H1 (cell line): Measurements from ENCODE around the gene RNF224. TPM values are rescaled to one million over a fixed set of nuclear protein-coding genes. Genes with fewer than 3 reads are reported as not detected.

Source experiments
- CTCF ChIA-PET: fragments of 300-600 bp; sonication (Branson Sonifier 250); formaldehyde crosslinking; loops from one replicate; lab custom pipeline; 2021; ENCODE audit not compliant: partially characterized antibody; lab: Charles Lee
- POLR2A ChIA-PET: fragments of 300-600 bp; sonication (Branson Sonifier 250); formaldehyde crosslinking; loops from one replicate; lab custom pipeline; 2021; ENCODE audit warnings: inconsistent platforms; ENCODE audit not compliant: partially characterized antibody; lab: Charles Lee
- DNase-seq, 2 experiments: peaks; one replicate each; pipeline versions ENCODE4 v3.0.0 to v3.0.0-alpha.2; 2010 to 2022; ENCODE audit warnings: low spot score in 2 of 2, low read depth in 1 of 2, mixed read lengths in 1 of 2
- FAIRE-seq: peaks from 2 replicates; lab custom pipeline; 2011; peaks lifted over from hg19 to GRCh38; lab: Jason Lieb, UNC
- H2AFZ ChIP-seq: 2 replicates; pipeline ENCODE4 v1.8.1; 2012; ENCODE audit warnings: low read length, inconsistent platforms
- H2AK5ac ChIP-seq: 2 replicates; pipeline ENCODE4 v1.6.1; 2013; ENCODE audit warnings: low read depth, low read length
- H2BK120ac ChIP-seq: replicated peaks from 2 replicates; pipeline ENCODE3; 2013; ENCODE audit warnings: low read depth, low read length, inconsistent platforms
- H2BK12ac ChIP-seq: 2 replicates; pipeline ENCODE4 v1.6.1; 2013; ENCODE audit warnings: low read depth, low read length
- H2BK15ac ChIP-seq: 2 replicates; pipeline ENCODE4 v1.6.1; 2013; ENCODE audit warnings: low read length
- H2BK20ac ChIP-seq: 2 replicates; pipeline ENCODE4 v1.6.1; 2013; ENCODE audit warnings: low read length
- H2BK5ac ChIP-seq: 2 replicates; pipeline ENCODE4 v1.6.1; 2013; ENCODE audit warnings: low read depth, low read length
- H3K14ac ChIP-seq: 2 replicates; pipeline ENCODE4 v1.6.1; 2013; ENCODE audit warnings: inconsistent platforms; ENCODE audit not compliant: insufficient read length
- H3K18ac ChIP-seq: 2 replicates; pipeline ENCODE4 v1.6.1; 2013; ENCODE audit warnings: low read length; ENCODE audit errors: extremely low read depth
- H3K23ac ChIP-seq: 2 replicates; pipeline ENCODE4 v1.6.1; 2013; ENCODE audit warnings: inconsistent platforms; ENCODE audit not compliant: insufficient read length
- H3K23me2 ChIP-seq: 2 replicates; pipeline ENCODE4 v1.6.1; 2013; ENCODE audit warnings: low read depth, low read length
- H3K27ac ChIP-seq: 2 replicates; pipeline ENCODE4 v1.6.1; 2011; ENCODE audit warnings: low read depth, low read length, inconsistent platforms
- H3K27me3 ChIP-seq, 4 experiments: replicated peaks in 1 of 4; 1 replicate in 1 of 4; 2 replicates in 3 of 4; pipeline versions ENCODE4 v1.6.1 to v1.8.1; 2011 to 2013; ENCODE audit warnings: low read length in 3 of 4, mild to moderate bottlenecking in 3 of 4, inconsistent platforms in 2 of 4, mixed read lengths in 2 of 4, moderate library complexity in 1 of 4; ENCODE audit not compliant: control insufficient read depth in 3 of 4, insufficient read depth in 3 of 4; ENCODE audit errors: extremely low read depth in 1 of 4
- H3K36me3 ChIP-seq, 4 experiments: 2 replicates each; pipeline versions ENCODE4 v1.6.1 to v1.8.1; 2011 to 2013; ENCODE audit warnings: mild to moderate bottlenecking in 4 of 4, low read length in 3 of 4, moderate library complexity in 2 of 4, control low read depth in 1 of 4, inconsistent platforms in 1 of 4; ENCODE audit not compliant: insufficient read depth in 4 of 4, control insufficient read depth in 2 of 4
- H3K4ac ChIP-seq: replicated peaks from 2 replicates; pipeline ENCODE3; 2013; ENCODE audit warnings: low read length, low read depth, mixed read lengths, inconsistent platforms; ENCODE audit not compliant: insufficient read length
- H3K4me1 ChIP-seq, 4 experiments: replicated peaks in 1 of 4; 1 replicate in 1 of 4; 2 replicates in 3 of 4; pipeline versions ENCODE4 v1.6.1 to v1.8.1; 2011 to 2013; ENCODE audit warnings: low read length in 3 of 4, inconsistent platforms in 2 of 4, mixed read lengths in 1 of 4; ENCODE audit not compliant: insufficient read depth in 4 of 4, control insufficient read depth in 3 of 4
- H3K4me2 ChIP-seq, 2 experiments: 2 replicates each; pipeline versions ENCODE4 v1.6.1 to v1.8.1; 2011 to 2013; ENCODE audit warnings: low read depth in 2 of 2, low read length in 2 of 2, control low read depth in 1 of 2, inconsistent platforms in 1 of 2, mild to moderate bottlenecking in 1 of 2; ENCODE audit not compliant: insufficient read depth in 1 of 2
- H3K4me3 ChIP-seq, 4 experiments: fragments of 200-600, 300-600 bp in 1 of 4; sonication (generic), shearing (Covaris generic), sonication (Bioruptor Twin) in 1 of 4; 2 replicates each; pipeline versions ENCODE4 v1.5.1 to v1.8.1; 2011 to 2016; ENCODE audit warnings: low read length in 4 of 4, low read depth in 3 of 4, control low read depth in 2 of 4, inconsistent platforms in 2 of 4, mild to moderate bottlenecking in 2 of 4, mixed read lengths in 1 of 4, moderate library complexity in 1 of 4; ENCODE audit not compliant: insufficient read depth in 2 of 4; ENCODE audit errors: extremely low read depth in 1 of 4
- H3K56ac ChIP-seq: replicated peaks from 2 replicates; pipeline ENCODE3; 2013; ENCODE audit warnings: low read depth, mild to moderate bottlenecking, mixed read lengths, low read length, inconsistent platforms; ENCODE audit not compliant: insufficient read length
- H3K79me1 ChIP-seq: 2 replicates; pipeline ENCODE4 v1.6.1; 2013; ENCODE audit warnings: low read depth, low read length, control low read depth
- H3K79me2 ChIP-seq, 2 experiments: 2 replicates each; pipeline versions ENCODE4 v1.6.1 to v1.8.1; 2012 to 2013; ENCODE audit warnings: low read length in 2 of 2, mild to moderate bottlenecking in 2 of 2, inconsistent platforms in 1 of 2; ENCODE audit not compliant: insufficient read depth in 2 of 2, control insufficient read depth in 1 of 2
- H3K9ac ChIP-seq, 4 experiments: replicated peaks in 1 of 4; 1 replicate in 1 of 4; 2 replicates in 3 of 4; pipeline versions ENCODE4 v1.6.1 to v1.8.1; 2011 to 2013; ENCODE audit warnings: low read depth in 3 of 4, low read length in 3 of 4, control low read depth in 2 of 4, mild to moderate bottlenecking in 2 of 4, moderate library complexity in 2 of 4, inconsistent platforms in 1 of 4; ENCODE audit errors: extremely low read depth in 1 of 4
- H3K9me3 ChIP-seq, 2 experiments: 2 replicates each; pipeline versions ENCODE4 v1.6.1 to v1.8.1; 2012 to 2013; ENCODE audit warnings: mild to moderate bottlenecking in 2 of 2, moderate library complexity in 2 of 2, control low read depth in 1 of 2, inconsistent platforms in 1 of 2, low read depth in 1 of 2, low read length in 1 of 2, mixed read lengths in 1 of 2; ENCODE audit not compliant: insufficient read depth in 2 of 2
- H4K20me1 ChIP-seq, 2 experiments: replicated peaks in 1 of 2; 2 replicates each; pipeline versions ENCODE3 to v1.8.1; 2011 to 2013; ENCODE audit warnings: inconsistent platforms in 2 of 2, low read length in 2 of 2, mild to moderate bottlenecking in 1 of 2; ENCODE audit not compliant: insufficient read depth in 2 of 2, control insufficient read depth in 1 of 2
- H4K5ac ChIP-seq: 2 replicates; pipeline ENCODE4 v1.6.1; 2013; ENCODE audit warnings: low read length, low read depth, mixed read lengths, inconsistent platforms; ENCODE audit not compliant: insufficient read length
- H4K8ac ChIP-seq: 2 replicates; pipeline ENCODE4 v1.8.0; 2013; ENCODE audit warnings: mild to moderate bottlenecking, moderate library complexity, low read length, inconsistent platforms; ENCODE audit not compliant: insufficient read depth; ENCODE audit errors: extremely low read depth
- H4K91ac ChIP-seq: replicated peaks from 2 replicates; pipeline ENCODE3; 2013; ENCODE audit warnings: low read length, mixed read lengths, inconsistent platforms; ENCODE audit not compliant: insufficient read length
- CREB1 ChIP-seq: IDR thresholded peaks from 2 replicates; pipeline ENCODE4 v1.6.1; 2012; ENCODE audit warnings: inconsistent platforms
- HDAC2 ChIP-seq, 2 experiments: fragments of 300-600 bp in 1 of 2; sonication (generic) in 1 of 2; IDR thresholded peaks; 2 replicates each; pipeline ENCODE4 v1.6.1; 2011 to 2012; ENCODE audit warnings: low read depth in 2 of 2, low read length in 2 of 2, mild to moderate bottlenecking in 2 of 2, moderate library complexity in 2 of 2, borderline replicate concordance in 1 of 2, inconsistent platforms in 1 of 2
- POLR2AphosphoS5 ChIP-seq: IDR thresholded peaks from 2 replicates; pipeline ENCODE4 v1.6.1; 2011; ENCODE audit warnings: low read depth, low read length
- TBP ChIP-seq: IDR thresholded peaks from 2 replicates; pipeline ENCODE4 v1.6.1; 2011; ENCODE audit warnings: low read depth, low read length, improper control_type of control experiment
- TCF12 ChIP-seq: IDR thresholded peaks from 2 replicates; pipeline ENCODE4 v1.6.1; 2011; ENCODE audit warnings: low read depth, mild to moderate bottlenecking, low read length
- YY1 ChIP-seq: IDR thresholded peaks from 2 replicates; pipeline ENCODE4 v1.6.1; 2011; ENCODE audit warnings: low read depth, mild to moderate bottlenecking, low read length
- WGBS, 2 experiments: shearing (Covaris generic) in 1 of 2; methylation state at CpG; one replicate each; pipeline versions ENCODE4 v1.1.6 to v1.1.7; 2013 to 2015; ENCODE audit warnings: low lambda C conversion rate in 2 of 2, mixed read lengths in 2 of 2, inconsistent platforms in 1 of 2, low coverage in 1 of 2, missing lambda C conversion rate in 1 of 2; ENCODE audit not compliant: insufficient replicate concordance in 2 of 2, insufficient coverage in 1 of 2, insufficient read length in 1 of 2; ENCODE audit errors: extremely low coverage in 1 of 2, missing lambda C conversion rate in 1 of 2; 5-methylcytosine and 5-hydroxymethylcytosine counted together
- polyA plus RNA-seq, 7 experiments: library from polyadenylated mRNA; depleted of rRNA in 3 of 7; stranded (reverse) in 5 of 7; unstranded in 2 of 7; fragments of >200 nt in 5 of 7; fragments of 200-250 nt in 2 of 7; gene quantifications; 1 replicate in 5 of 7; 2 replicates in 1 of 7; 4 replicates in 1 of 7; pipeline versions ENCODE4 v1.2.1 to v1.2.3, GENCODE V29; 2011 to 2013; ENCODE audit warnings: missing spikeins in 2 of 7, mixed read lengths in 2 of 7
- total RNA-seq: library from RNA; stranded (reverse); fragmentation: NEBNext Ultra II Directional; extraction: Animal tissue kit (Norgen Biotek cat#: 25700); gene quantifications from 2 replicates; pipeline ENCODE4 v1.2.1, GENCODE V29; 2021

The RNF224 gene
- total and polyA plus RNA-seq, 2 of the 8 experiments (the other 6 are each of a cell fraction or from before 2014, with no cell fraction given): 0.24 TPM; not detected in 1

GRCh38 chr9:137247135-137247915 is 20.0 kb downstream of the RNF224 start:
- H2BK12ac ChIP-seq: no peak overlapping the region
- FAIRE-seq: no peak
- H3K4me3 ChIP-seq: no peak overlapping the region
- no peak overlapping the region for H3K4me2 ChIP-seq
- H2AFZ ChIP-seq: no peak overlapping the region
- no peak overlapping the region for H4K8ac ChIP-seq
- ChIA-PET CTCF (interaction anchor here (0.8 to 3.3 kb wide), 8 partner anchors 9 to 59 kb away, joined by 3 to 26 read pairs (median 4); partner anchors contain the start of gene RNF224), POLR2A (interaction anchor here (1.1 to 69.9 kb wide), 3 partner anchors 10 to 34 kb away, joined by 4 to 1462 read pairs (median 1462); partner anchors contain the start of genes CYSRT1, NDOR1, NELFB and RNF208)
- no peak overlapping the region for H2AK5ac ChIP-seq
- H4K20me1 ChIP-seq: peaks cover 12 to 13% of the 10 kb centered on the region in 2 experiments
- peaks cover 0 to 5% of the 10 kb centered on the region in 2 experiments; a peak in 2 of 4 replicates for H3K79me2 ChIP-seq
- H3K36me3 ChIP-seq: peaks cover 4 to 14% (median 12%) of the 10 kb centered on the region in 4 experiments; a peak in 7 of 8 replicates
- no peak overlapping the region for H2BK20ac ChIP-seq
- no peak overlapping the region for H4K5ac ChIP-seq
- H3K56ac ChIP-seq: no peak overlapping the region
- no peak overlapping the region for H2BK15ac ChIP-seq
- H2BK5ac ChIP-seq: no peak overlapping the region
- H3K79me1 ChIP-seq: no peaks in the 10 kb centered on the region; the same call in none of the 2 replicates
- H3K9me3 ChIP-seq: no peaks in the 10 kb centered on the region
- no peak for DNase-seq
- no peak overlapping the region for H3K23ac ChIP-seq
- no peaks in the 10 kb centered on the region; a peak in 2 of 7 replicates for H3K27me3 ChIP-seq
- H3K18ac ChIP-seq: no peak overlapping the region
- no peak overlapping the region for H3K9ac ChIP-seq
- no peak overlapping the region for H4K91ac ChIP-seq
- no peak overlapping the region for H2BK120ac ChIP-seq
- H3K4me1 ChIP-seq: peaks cover 0 to 20% (median 16%) of the 10 kb centered on the region in 4 experiments; a peak in 5 of 7 replicates
- WGBS, 2 experiments: 88% methylated on average over 20 of the region's 20 CpGs; no CpG with 5 or more reads in 1 of the 2 experiments
- H3K14ac ChIP-seq: no peak overlapping the region
- H3K23me2 ChIP-seq: no peaks in the 10 kb centered on the region
- H3K27ac ChIP-seq: no peak overlapping the region
- H3K4ac ChIP-seq: no peak overlapping the region
- no peak for TF ChIP-seq POLR2AphosphoS5
- no peak for TF ChIP-seq HDAC2 (IDR thresholded peaks at IDR 0.05; ENCODE audit: borderline replicate concordance in 1 of 2, low read depth in 2 of 2, low read length in 2 of 2)
- TF ChIP-seq CREB1: no peak
- TF ChIP-seq YY1: no peak
- no peak for TF ChIP-seq TBP
- TF ChIP-seq TCF12: no peak
